WTC11 (cell line): Measurements from ENCODE around the gene AMY2A. TPM values are rescaled to one million over a fixed set of nuclear protein-coding genes. Genes with fewer than 3 reads are reported as not detected.
"Not testable (repeated sequence)": the region's sequence is repeated elsewhere in the genome, so short reads cannot be mapped to it uniquely, and the experiment has no call there.

ENCODE experiments used
- ATAC-seq: fragments of 200-7000 bp; cut with Tn5 transposase; 2 replicates; pipeline ENCODE4 v1.10.0; 2021; ENCODE audit warnings: mild to moderate bottlenecking, moderate library complexity
- Bru-seq: library from RNA; stranded (reverse); fragments of 400-500 nt; gene quantifications from one replicate; lab custom pipeline; 2021; lab: Mats Ljungman, UMichigan
- CTCF ChIA-PET: fragments of 300-600 bp; sonication (Branson Sonifier 250); formaldehyde crosslinking; loops from one replicate; lab custom pipeline; 2021; ENCODE audit warnings: antibody characterized with exemption; lab: Charles Lee
- POLR2A ChIA-PET: fragments of 350-600 bp; sonication (Branson Sonifier 250); formaldehyde crosslinking; loops from one replicate; lab custom pipeline; 2021; ENCODE audit warnings: antibody characterized with exemption; lab: Charles Lee
- DNase-seq: peaks from one replicate; pipeline ENCODE4 v3.0.0; 2021; ENCODE audit warnings: low spot score
- H3K27ac Mint-ChIP-seq: 2 replicates; pipeline ENCODE4 v1.8.0; 2021; ENCODE audit warnings: mixed read lengths
- H3K27me3 Mint-ChIP-seq: 2 replicates; pipeline ENCODE4 v1.8.0; 2021; ENCODE audit warnings: low read depth, mild to moderate bottlenecking, moderate library complexity, mixed read lengths
- H3K36me3 Mint-ChIP-seq: 2 replicates; pipeline ENCODE4 v1.8.0; 2021; ENCODE audit warnings: mixed read lengths
- H3K4me1 Mint-ChIP-seq: 2 replicates; pipeline ENCODE4 v1.8.0; 2022; ENCODE audit warnings: mixed read lengths
- H3K4me3 Mint-ChIP-seq: 2 replicates; pipeline ENCODE4 v1.8.0; 2021; ENCODE audit warnings: mild to moderate bottlenecking, moderate library complexity, mixed read lengths
- H3K9me3 Mint-ChIP-seq: 2 replicates; pipeline ENCODE4 v1.8.0; 2021; ENCODE audit warnings: mixed read lengths
- GRHL2 ChIP-seq: fragments of 250-450 bp; sonication (Bioruptor Pico); IDR thresholded peaks from 2 replicates; pipeline ENCODE4 v1.8.0; 2022; ENCODE audit warnings: mild to moderate bottlenecking, moderate library complexity; ENCODE audit not compliant: insufficient replicate concordance, severe bottlenecking
- JUN ChIP-seq: sonication (generic); formaldehyde crosslinking; IDR thresholded peaks from 2 replicates; pipeline ENCODE4 v1.8.0; 2023; ENCODE audit warnings: mild to moderate bottlenecking, missing genetic modification reagents
- NFE2L1 ChIP-seq: sonication (generic); formaldehyde crosslinking; IDR thresholded peaks from 2 replicates; pipeline ENCODE4 v1.8.1; 2023; ENCODE audit warnings: missing genetic modification reagents
- NR2C2 ChIP-seq: sonication (generic); formaldehyde crosslinking; IDR thresholded peaks from 2 replicates; pipeline ENCODE4 v1.8.0; 2022; ENCODE audit warnings: mild to moderate bottlenecking, missing genetic modification reagents
- RELA ChIP-seq: sonication (generic); formaldehyde crosslinking; IDR thresholded peaks from 2 replicates; pipeline ENCODE4 v1.8.1; 2022; ENCODE audit warnings: missing genetic modification reagents, mild to moderate bottlenecking, borderline replicate concordance
- RORB ChIP-seq: fragments of 250-450 bp; sonication (Bioruptor Pico); IDR thresholded peaks from 2 replicates; pipeline ENCODE4 v1.9.0; 2021; ENCODE audit warnings: mild to moderate bottlenecking
- SMAD3 ChIP-seq: sonication (generic); formaldehyde crosslinking; IDR thresholded peaks from 2 replicates; pipeline ENCODE4 v1.8.0; 2022; ENCODE audit warnings: missing genetic modification reagents, mild to moderate bottlenecking, borderline replicate concordance
- ZNF317 ChIP-seq: sonication (generic); formaldehyde crosslinking; IDR thresholded peaks from 2 replicates; pipeline ENCODE4 v1.8.1; 2023; ENCODE audit warnings: low read depth, mild to moderate bottlenecking, moderate library complexity, missing genetic modification reagents, borderline replicate concordance
- ZNF671 ChIP-seq: fragments of 250-450 bp; sonication (Bioruptor Pico); IDR thresholded peaks from 2 replicates; pipeline ENCODE4 v1.8.0; 2021; ENCODE audit warnings: mild to moderate bottlenecking
- long read RNA-seq, 3 experiments: library from RNA in 1 of 3; library from capped mRNA in 1 of 3; library from polyadenylated mRNA in 1 of 3; unstranded in 2 of 3; stranded (forward) in 1 of 3; transcript quantifications; one replicate each; pipeline ENCODE4 v2.0.0, GENCODE V29; 2021
- total RNA-seq: library from RNA; stranded (reverse); gene quantifications from 3 replicates; pipeline ENCODE4 v1.2.3, GENCODE V29; 2021
- TF ChIP-seq, protein P1 (sequence below): sonication (generic); formaldehyde crosslinking; IDR thresholded peaks from 2 replicates; pipeline ENCODE4 v1.8.1; 2023; ENCODE audit warnings: mild to moderate bottlenecking, missing genetic modification reagents
- TF ChIP-seq, protein P2 (sequence below): fragments of 200-600 bp; IDR thresholded peaks from 2 replicates; pipeline ENCODE4 v1.8.0; 2022; ENCODE audit warnings: antibody characterized with exemption
- TF ChIP-seq, protein P3 (sequence below): sonication (generic); formaldehyde crosslinking; IDR thresholded peaks from 2 replicates; pipeline ENCODE4 v1.8.0; 2023; ENCODE audit warnings: missing genetic modification reagents
- TF ChIP-seq, protein P4 (sequence below): fragments of 250-450 bp; sonication (Bioruptor Pico); IDR thresholded peaks from 2 replicates; pipeline ENCODE4 v1.9.0; 2021; ENCODE audit warnings: mild to moderate bottlenecking, borderline replicate concordance
- TF ChIP-seq, protein P5 (sequence below): sonication (generic); formaldehyde crosslinking; IDR thresholded peaks from 2 replicates; pipeline ENCODE4 v1.8.0; 2023; ENCODE audit warnings: missing genetic modification reagents, mild to moderate bottlenecking, borderline replicate concordance
- TF ChIP-seq, protein P6 (sequence below): sonication (generic); formaldehyde crosslinking; IDR thresholded peaks from 2 replicates; pipeline ENCODE4 v1.8.1; 2023; ENCODE audit warnings: mild to moderate bottlenecking, missing genetic modification reagents, borderline replicate concordance

Gene AMY2A
- 0.48 to 0.55 TPM (median 0.55 TPM) in 3 replicates for total RNA-seq
- not detected for Bru-seq, nascent RNA
- long read RNA-seq, experiment 1: 0 reads
- long read RNA-seq, experiment 2: 0 reads
- long read RNA-seq, experiment 3: 0 reads

DNA sequence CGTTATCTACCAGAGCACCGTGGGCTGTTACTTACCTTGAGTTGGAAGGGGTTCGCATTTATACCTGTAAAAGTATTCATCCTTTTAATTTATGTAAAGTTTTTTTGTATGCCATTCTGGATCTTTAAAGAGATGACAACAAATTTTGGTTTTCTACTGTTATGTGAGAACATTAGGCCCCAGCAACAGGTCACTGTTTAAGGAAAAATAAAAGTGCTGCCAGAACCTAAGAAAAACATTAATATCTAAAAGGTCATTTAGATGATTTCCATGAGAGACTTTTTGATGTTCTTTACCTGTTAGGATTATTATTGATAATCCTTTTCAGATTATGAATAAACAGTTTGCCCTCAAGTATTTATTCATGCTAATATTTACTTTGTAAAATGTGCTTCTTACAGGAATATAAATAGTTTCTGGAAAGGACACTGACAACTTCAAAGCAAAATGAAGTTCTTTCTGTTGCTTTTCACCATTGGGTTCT lies at the start of gene AMY2A:
AMY2A (plus strand) TSS at position 434 of the 484 bp plus-strand sequence; CDS start at position 448, 14 bp downstream.
- ATAC-seq, CTCF ChIA-PET, POLR2A ChIA-PET: not testable (repeated sequence)

DNA sequence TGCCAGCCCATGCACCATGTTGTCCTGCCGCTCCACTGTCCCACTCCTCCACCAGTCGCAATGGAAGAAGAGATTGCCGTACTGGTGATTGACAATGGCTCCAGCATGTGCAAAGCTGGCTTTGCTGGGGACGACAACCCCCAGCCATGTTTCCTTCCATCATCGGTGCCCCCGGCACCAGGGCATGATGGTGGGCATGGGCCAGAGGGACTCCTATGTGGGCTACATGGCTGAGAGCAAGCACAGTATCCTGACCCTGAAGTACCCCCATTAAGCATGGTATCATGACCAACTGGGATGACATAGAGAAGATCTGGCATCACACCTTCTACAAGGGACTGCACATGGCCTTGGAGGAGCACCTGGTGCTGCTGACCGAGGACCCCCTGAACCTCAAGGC lies 47.7 kb upstream of the AMY2A start:
- Mint-ChIP-seq H3K27ac (no peak overlapping the region), H3K36me3 (no peaks in the 10 kb centered on the region; the same call in 1 of the 2 replicates), H3K9me3 (peaks cover 14% of the 10 kb centered on the region), H3K27me3 (no peaks in the 10 kb centered on the region), H3K4me3 (no peak overlapping the region), H3K4me1 (no peaks in the 10 kb centered on the region)
- ATAC-seq (no peak), DNase-seq (no peak)
- TF ChIP-seq SMAD3 (no peak), RELA (no peak), NFE2L1 (CRISPR knock-in tag) (no peak), GRHL2 (CRISPR knock-in tag) (no peak), NR2C2 (no peak), ZNF671 (no peak), RORB (no peak), ZNF317 (no peak), JUN (no peak)
- TF ChIP-seq, protein P1, sequence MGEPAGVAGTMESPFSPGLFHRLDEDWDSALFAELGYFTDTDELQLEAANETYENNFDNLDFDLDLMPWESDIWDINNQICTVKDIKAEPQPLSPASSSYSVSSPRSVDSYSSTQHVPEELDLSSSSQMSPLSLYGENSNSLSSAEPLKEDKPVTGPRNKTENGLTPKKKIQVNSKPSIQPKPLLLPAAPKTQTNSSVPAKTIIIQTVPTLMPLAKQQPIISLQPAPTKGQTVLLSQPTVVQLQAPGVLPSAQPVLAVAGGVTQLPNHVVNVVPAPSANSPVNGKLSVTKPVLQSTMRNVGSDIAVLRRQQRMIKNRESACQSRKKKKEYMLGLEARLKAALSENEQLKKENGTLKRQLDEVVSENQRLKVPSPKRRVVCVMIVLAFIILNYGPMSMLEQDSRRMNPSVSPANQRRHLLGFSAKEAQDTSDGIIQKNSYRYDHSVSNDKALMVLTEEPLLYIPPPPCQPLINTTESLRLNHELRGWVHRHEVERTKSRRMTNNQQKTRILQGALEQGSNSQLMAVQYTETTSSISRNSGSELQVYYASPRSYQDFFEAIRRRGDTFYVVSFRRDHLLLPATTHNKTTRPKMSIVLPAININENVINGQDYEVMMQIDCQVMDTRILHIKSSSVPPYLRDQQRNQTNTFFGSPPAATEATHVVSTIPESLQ (CRISPR knock-in tag): no peak
- TF ChIP-seq, protein P2, sequence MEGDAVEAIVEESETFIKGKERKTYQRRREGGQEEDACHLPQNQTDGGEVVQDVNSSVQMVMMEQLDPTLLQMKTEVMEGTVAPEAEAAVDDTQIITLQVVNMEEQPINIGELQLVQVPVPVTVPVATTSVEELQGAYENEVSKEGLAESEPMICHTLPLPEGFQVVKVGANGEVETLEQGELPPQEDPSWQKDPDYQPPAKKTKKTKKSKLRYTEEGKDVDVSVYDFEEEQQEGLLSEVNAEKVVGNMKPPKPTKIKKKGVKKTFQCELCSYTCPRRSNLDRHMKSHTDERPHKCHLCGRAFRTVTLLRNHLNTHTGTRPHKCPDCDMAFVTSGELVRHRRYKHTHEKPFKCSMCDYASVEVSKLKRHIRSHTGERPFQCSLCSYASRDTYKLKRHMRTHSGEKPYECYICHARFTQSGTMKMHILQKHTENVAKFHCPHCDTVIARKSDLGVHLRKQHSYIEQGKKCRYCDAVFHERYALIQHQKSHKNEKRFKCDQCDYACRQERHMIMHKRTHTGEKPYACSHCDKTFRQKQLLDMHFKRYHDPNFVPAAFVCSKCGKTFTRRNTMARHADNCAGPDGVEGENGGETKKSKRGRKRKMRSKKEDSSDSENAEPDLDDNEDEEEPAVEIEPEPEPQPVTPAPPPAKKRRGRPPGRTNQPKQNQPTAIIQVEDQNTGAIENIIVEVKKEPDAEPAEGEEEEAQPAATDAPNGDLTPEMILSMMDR: no peak
- TF ChIP-seq, protein P3, sequence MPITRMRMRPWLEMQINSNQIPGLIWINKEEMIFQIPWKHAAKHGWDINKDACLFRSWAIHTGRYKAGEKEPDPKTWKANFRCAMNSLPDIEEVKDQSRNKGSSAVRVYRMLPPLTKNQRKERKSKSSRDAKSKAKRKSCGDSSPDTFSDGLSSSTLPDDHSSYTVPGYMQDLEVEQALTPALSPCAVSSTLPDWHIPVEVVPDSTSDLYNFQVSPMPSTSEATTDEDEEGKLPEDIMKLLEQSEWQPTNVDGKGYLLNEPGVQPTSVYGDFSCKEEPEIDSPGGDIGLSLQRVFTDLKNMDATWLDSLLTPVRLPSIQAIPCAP (CRISPR knock-in tag): no peak
- TF ChIP-seq, protein P4, sequence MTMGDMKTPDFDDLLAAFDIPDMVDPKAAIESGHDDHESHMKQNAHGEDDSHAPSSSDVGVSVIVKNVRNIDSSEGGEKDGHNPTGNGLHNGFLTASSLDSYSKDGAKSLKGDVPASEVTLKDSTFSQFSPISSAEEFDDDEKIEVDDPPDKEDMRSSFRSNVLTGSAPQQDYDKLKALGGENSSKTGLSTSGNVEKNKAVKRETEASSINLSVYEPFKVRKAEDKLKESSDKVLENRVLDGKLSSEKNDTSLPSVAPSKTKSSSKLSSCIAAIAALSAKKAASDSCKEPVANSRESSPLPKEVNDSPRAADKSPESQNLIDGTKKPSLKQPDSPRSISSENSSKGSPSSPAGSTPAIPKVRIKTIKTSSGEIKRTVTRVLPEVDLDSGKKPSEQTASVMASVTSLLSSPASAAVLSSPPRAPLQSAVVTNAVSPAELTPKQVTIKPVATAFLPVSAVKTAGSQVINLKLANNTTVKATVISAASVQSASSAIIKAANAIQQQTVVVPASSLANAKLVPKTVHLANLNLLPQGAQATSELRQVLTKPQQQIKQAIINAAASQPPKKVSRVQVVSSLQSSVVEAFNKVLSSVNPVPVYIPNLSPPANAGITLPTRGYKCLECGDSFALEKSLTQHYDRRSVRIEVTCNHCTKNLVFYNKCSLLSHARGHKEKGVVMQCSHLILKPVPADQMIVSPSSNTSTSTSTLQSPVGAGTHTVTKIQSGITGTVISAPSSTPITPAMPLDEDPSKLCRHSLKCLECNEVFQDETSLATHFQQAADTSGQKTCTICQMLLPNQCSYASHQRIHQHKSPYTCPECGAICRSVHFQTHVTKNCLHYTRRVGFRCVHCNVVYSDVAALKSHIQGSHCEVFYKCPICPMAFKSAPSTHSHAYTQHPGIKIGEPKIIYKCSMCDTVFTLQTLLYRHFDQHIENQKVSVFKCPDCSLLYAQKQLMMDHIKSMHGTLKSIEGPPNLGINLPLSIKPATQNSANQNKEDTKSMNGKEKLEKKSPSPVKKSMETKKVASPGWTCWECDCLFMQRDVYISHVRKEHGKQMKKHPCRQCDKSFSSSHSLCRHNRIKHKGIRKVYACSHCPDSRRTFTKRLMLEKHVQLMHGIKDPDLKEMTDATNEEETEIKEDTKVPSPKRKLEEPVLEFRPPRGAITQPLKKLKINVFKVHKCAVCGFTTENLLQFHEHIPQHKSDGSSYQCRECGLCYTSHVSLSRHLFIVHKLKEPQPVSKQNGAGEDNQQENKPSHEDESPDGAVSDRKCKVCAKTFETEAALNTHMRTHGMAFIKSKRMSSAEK (CRISPR knock-in tag): no peak
- TF ChIP-seq, protein P5, sequence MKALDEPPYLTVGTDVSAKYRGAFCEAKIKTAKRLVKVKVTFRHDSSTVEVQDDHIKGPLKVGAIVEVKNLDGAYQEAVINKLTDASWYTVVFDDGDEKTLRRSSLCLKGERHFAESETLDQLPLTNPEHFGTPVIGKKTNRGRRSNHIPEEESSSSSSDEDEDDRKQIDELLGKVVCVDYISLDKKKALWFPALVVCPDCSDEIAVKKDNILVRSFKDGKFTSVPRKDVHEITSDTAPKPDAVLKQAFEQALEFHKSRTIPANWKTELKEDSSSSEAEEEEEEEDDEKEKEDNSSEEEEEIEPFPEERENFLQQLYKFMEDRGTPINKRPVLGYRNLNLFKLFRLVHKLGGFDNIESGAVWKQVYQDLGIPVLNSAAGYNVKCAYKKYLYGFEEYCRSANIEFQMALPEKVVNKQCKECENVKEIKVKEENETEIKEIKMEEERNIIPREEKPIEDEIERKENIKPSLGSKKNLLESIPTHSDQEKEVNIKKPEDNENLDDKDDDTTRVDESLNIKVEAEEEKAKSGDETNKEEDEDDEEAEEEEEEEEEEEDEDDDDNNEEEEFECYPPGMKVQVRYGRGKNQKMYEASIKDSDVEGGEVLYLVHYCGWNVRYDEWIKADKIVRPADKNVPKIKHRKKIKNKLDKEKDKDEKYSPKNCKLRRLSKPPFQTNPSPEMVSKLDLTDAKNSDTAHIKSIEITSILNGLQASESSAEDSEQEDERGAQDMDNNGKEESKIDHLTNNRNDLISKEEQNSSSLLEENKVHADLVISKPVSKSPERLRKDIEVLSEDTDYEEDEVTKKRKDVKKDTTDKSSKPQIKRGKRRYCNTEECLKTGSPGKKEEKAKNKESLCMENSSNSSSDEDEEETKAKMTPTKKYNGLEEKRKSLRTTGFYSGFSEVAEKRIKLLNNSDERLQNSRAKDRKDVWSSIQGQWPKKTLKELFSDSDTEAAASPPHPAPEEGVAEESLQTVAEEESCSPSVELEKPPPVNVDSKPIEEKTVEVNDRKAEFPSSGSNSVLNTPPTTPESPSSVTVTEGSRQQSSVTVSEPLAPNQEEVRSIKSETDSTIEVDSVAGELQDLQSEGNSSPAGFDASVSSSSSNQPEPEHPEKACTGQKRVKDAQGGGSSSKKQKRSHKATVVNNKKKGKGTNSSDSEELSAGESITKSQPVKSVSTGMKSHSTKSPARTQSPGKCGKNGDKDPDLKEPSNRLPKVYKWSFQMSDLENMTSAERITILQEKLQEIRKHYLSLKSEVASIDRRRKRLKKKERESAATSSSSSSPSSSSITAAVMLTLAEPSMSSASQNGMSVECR (CRISPR knock-in tag): no peak
- TF ChIP-seq, protein P6, sequence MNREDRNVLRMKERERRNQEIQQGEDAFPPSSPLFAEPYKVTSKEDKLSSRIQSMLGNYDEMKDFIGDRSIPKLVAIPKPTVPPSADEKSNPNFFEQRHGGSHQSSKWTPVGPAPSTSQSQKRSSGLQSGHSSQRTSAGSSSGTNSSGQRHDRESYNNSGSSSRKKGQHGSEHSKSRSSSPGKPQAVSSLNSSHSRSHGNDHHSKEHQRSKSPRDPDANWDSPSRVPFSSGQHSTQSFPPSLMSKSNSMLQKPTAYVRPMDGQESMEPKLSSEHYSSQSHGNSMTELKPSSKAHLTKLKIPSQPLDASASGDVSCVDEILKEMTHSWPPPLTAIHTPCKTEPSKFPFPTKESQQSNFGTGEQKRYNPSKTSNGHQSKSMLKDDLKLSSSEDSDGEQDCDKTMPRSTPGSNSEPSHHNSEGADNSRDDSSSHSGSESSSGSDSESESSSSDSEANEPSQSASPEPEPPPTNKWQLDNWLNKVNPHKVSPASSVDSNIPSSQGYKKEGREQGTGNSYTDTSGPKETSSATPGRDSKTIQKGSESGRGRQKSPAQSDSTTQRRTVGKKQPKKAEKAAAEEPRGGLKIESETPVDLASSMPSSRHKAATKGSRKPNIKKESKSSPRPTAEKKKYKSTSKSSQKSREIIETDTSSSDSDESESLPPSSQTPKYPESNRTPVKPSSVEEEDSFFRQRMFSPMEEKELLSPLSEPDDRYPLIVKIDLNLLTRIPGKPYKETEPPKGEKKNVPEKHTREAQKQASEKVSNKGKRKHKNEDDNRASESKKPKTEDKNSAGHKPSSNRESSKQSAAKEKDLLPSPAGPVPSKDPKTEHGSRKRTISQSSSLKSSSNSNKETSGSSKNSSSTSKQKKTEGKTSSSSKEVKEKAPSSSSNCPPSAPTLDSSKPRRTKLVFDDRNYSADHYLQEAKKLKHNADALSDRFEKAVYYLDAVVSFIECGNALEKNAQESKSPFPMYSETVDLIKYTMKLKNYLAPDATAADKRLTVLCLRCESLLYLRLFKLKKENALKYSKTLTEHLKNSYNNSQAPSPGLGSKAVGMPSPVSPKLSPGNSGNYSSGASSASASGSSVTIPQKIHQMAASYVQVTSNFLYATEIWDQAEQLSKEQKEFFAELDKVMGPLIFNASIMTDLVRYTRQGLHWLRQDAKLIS (CRISPR knock-in tag): no peak
- ChIA-PET CTCF (no interaction called here), POLR2A (no interaction called here)

More for the DNA sequence above, at the start of gene AMY2A:
- not testable (repeated sequence) for H3K36me3 Mint-ChIP-seq, H3K27ac Mint-ChIP-seq, H3K27me3 Mint-ChIP-seq, H3K4me3 Mint-ChIP-seq, H3K4me1 Mint-ChIP-seq, H3K9me3 Mint-ChIP-seq, DNase-seq

DNA sequence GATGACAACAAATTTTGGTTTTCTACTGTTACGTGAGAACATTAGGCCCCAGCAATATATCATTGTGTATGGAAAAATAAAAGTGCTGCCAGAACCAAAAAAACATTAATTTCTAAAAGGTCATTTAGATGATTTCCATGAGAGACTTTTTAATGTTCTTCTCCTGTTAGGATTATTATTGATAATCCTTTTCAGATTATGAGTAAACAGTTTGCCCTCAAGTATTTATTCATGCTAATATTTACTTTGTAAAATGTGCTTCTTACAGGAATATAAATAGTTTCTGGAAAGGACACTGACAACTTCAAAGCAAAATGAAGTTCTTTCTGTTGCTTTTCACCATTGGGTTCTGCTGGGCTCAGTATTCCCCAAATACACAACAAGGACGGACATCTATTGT lies 45.9 kb upstream of the AMY2A start, which contains the start of gene AMY2B:
AMY2B (plus strand) TSS at position 301 of the 400 bp plus-strand sequence; CDS start at position 315, 14 bp downstream.
- H3K27me3 Mint-ChIP-seq, DNase-seq, ATAC-seq, POLR2A ChIA-PET, H3K4me3 Mint-ChIP-seq, H3K4me1 Mint-ChIP-seq, CTCF ChIA-PET, H3K36me3 Mint-ChIP-seq, H3K27ac Mint-ChIP-seq: not testable (repeated sequence)
- H3K9me3 Mint-ChIP-seq: peaks cover 14% of the 10 kb centered on the region
